ENCODE results near the gene SCCPDH.

SCCPDH gene

GRCh38 chr1:246778663-246779062 is 54.5 kb downstream of the SCCPDH start:
- Histone ChIP-seq H3K4me3 (ENCODE audit: low read length) (no peak overlapping the region), H3K27me3 (ENCODE audit: control insufficient read depth, low read length) (no peaks in the 10 kb centered on the region), H3K9me3 (ENCODE audit: control insufficient read depth, insufficient read depth, low read length) (no peaks in the 10 kb centered on the region), H3F3A (ENCODE audit: control insufficient read depth, insufficient read depth) (no peaks in the 10 kb centered on the region), H3K27ac (ENCODE audit: low read depth, low read length) (no peak overlapping the region), H4K20me1 (ENCODE audit: control insufficient read depth, insufficient read depth, low read depth, low read length) (no peaks in the 10 kb centered on the region), H3K9me2 (replicated peaks; ENCODE audit: control insufficient read depth, low read length) (no peaks in the 10 kb centered on the region), H3K79me2 (ENCODE audit: control insufficient read depth, low read length) (no peaks in the 10 kb centered on the region), H3K4me1 (ENCODE audit: control insufficient read depth, low read length) (peaks cover 19% of the 10 kb centered on the region), H3K4me2 (ENCODE audit: low read length) (no peak overlapping the region), H3K36me3 (ENCODE audit: control insufficient read depth, low read length) (peaks cover 29% of the 10 kb centered on the region)
- no peak for TF ChIP-seq EZH2phosphoT487 (IDR thresholded peaks at IDR 0.05; ENCODE audit: borderline replicate concordance, low read length)
- TF ChIP-seq, protein P1, sequence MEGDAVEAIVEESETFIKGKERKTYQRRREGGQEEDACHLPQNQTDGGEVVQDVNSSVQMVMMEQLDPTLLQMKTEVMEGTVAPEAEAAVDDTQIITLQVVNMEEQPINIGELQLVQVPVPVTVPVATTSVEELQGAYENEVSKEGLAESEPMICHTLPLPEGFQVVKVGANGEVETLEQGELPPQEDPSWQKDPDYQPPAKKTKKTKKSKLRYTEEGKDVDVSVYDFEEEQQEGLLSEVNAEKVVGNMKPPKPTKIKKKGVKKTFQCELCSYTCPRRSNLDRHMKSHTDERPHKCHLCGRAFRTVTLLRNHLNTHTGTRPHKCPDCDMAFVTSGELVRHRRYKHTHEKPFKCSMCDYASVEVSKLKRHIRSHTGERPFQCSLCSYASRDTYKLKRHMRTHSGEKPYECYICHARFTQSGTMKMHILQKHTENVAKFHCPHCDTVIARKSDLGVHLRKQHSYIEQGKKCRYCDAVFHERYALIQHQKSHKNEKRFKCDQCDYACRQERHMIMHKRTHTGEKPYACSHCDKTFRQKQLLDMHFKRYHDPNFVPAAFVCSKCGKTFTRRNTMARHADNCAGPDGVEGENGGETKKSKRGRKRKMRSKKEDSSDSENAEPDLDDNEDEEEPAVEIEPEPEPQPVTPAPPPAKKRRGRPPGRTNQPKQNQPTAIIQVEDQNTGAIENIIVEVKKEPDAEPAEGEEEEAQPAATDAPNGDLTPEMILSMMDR (IDR thresholded peaks at IDR 0.05; ENCODE audit: low read depth, low read length, poor library complexity, severe bottlenecking), result no peak

DNA sequence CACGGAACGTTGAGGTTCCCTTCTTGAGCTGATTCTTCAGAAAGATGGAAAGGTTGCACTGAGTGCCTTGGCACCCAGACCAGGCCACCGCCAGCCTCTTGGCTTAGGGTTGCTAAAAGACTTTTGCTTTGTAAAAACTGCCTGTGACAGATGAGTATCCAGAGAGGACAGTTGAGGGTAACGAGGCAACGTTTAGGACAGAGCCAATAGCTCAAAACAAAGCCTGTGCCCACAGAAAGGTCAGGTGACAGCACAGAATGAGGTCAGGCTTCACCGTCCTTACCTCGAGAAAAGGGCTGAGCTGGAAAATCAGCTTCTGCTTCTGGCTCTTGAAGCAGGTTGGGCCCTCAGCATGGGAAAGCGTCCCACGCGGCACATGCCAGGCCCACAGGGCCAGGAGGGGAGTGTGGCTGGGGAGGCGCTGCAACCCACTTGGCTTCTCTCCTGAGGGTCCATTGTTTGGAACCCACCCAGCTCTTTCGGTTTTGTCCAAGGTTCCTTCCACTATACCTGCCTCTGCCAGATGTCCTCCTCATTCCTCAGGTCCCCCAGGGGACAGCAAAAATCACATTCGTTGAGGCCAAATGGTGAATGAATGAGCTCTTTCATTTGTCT is 55.5 kb downstream of the SCCPDH start:
- Histone ChIP-seq H3K36me3 (ENCODE audit: control insufficient read depth, low read length) (peaks cover 22% of the 10 kb centered on the region), H3K4me2 (ENCODE audit: low read length) (no peak overlapping the region)

GRCh38 chr1:246780264-246780663 is 56.1 kb downstream of the SCCPDH start:
- Histone ChIP-seq H3K27me3 (ENCODE audit: control insufficient read depth, low read length) (no peaks in the 10 kb centered on the region), H3K36me3 (ENCODE audit: control insufficient read depth, low read length) (peaks cover 20% of the 10 kb centered on the region), H4K20me1 (ENCODE audit: control insufficient read depth, insufficient read depth, low read depth, low read length) (no peaks in the 10 kb centered on the region), H3K9me3 (ENCODE audit: control insufficient read depth, insufficient read depth, low read length) (no peaks in the 10 kb centered on the region; the same call in 1 of the 2 replicates), H3K4me2 (ENCODE audit: low read length) (no peak overlapping the region), H3F3A (ENCODE audit: control insufficient read depth, insufficient read depth) (0 out of 2 replicates have a peak, but pooled peaks cover 4% of the 10 kb centered on the region), H3K27ac (ENCODE audit: low read depth, low read length) (no peak overlapping the region), H3K9me2 (replicated peaks; ENCODE audit: control insufficient read depth, low read length) (no peaks in the 10 kb centered on the region), H3K4me3 (ENCODE audit: low read length) (no peak overlapping the region), H3K79me2 (ENCODE audit: control insufficient read depth, low read length) (no peaks in the 10 kb centered on the region), H3K4me1 (ENCODE audit: control insufficient read depth, low read length) (peaks cover 23% of the 10 kb centered on the region)
- TF ChIP-seq, protein P1 (IDR thresholded peaks at IDR 0.05; ENCODE audit: low read depth, low read length, poor library complexity, severe bottlenecking), result no peak
- no peak for TF ChIP-seq EZH2phosphoT487 (IDR thresholded peaks at IDR 0.05; ENCODE audit: borderline replicate concordance, low read length)

More for the DNA sequence above, 55.5 kb downstream of the SCCPDH start:
- Histone ChIP-seq H3K4me1 (ENCODE audit: control insufficient read depth, low read length) (peaks cover 18% of the 10 kb centered on the region), H3K4me3 (ENCODE audit: low read length) (no peak overlapping the region), H3K79me2 (ENCODE audit: control insufficient read depth, low read length) (no peaks in the 10 kb centered on the region), H3K9me2 (replicated peaks; ENCODE audit: control insufficient read depth, low read length) (no peaks in the 10 kb centered on the region), H3K9me3 (ENCODE audit: control insufficient read depth, insufficient read depth, low read length) (no peaks in the 10 kb centered on the region), H4K20me1 (ENCODE audit: control insufficient read depth, insufficient read depth, low read depth, low read length) (no peaks in the 10 kb centered on the region), H3K27ac (ENCODE audit: low read depth, low read length) (no peak overlapping the region), H3F3A (ENCODE audit: control insufficient read depth, insufficient read depth) (0 out of 2 replicates have a peak, but pooled peaks cover 4% of the 10 kb centered on the region), H3K27me3 (ENCODE audit: control insufficient read depth, low read length) (no peaks in the 10 kb centered on the region)
- TF ChIP-seq EZH2phosphoT487 (IDR thresholded peaks at IDR 0.05; ENCODE audit: borderline replicate concordance, low read length), result no peak
- TF ChIP-seq, protein P1 (IDR thresholded peaks at IDR 0.05; ENCODE audit: low read depth, low read length, poor library complexity, severe bottlenecking), result no peak
